ENCODE results near the gene MAGOH.

MAGOH gene

DNA sequence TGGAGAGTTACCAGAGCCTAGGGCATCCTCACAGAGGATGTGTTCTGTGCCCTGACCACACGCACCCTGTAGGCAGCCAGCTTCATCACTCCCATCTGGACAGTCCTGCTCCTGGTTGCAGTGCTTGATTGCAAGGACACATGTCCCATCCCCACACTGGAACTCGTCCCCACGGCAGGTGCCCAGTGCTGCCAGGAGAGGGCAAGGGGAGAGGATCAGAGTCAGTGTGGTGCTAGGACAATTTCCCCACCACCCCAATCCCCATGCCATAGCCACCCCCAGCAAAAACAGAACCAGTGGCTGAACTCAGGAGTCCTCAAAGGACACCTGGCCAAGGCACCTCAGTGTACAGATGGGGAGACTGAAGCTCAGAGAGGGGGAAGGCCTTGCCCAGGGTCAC, 37.2 kb upstream of the MAGOH start:
- TF ChIP-seq YY1 (IDR thresholded peaks at IDR 0.05; ENCODE audit: insufficient read depth, insufficient read length): no peak
- TF ChIP-seq SUZ12 (IDR thresholded peaks at IDR 0.05; ENCODE audit: extremely low read depth, insufficient read depth, insufficient read length): no peak
- no peak for TF ChIP-seq ZNF274 (IDR thresholded peaks at IDR 0.05; ENCODE audit: low read depth, low read length)
- DNase-seq (ENCODE audit: low read depth, low spot score): no peak
- no peak overlapping the region for H3K4me3 ChIP-seq (ENCODE audit: insufficient read length, low read depth)
- H3K36me3 ChIP-seq (ENCODE audit: insufficient read depth, insufficient read length, low read length): peaks cover 96% of the 10 kb centered on the region
- no peak overlapping the region for H3K9ac ChIP-seq (ENCODE audit: insufficient read length, low read depth)
- H3K4me1 ChIP-seq (ENCODE audit: insufficient read depth, insufficient read length): no peaks in the 10 kb centered on the region
- no peaks in the 10 kb centered on the region for H3K27me3 ChIP-seq (ENCODE audit: insufficient read depth, insufficient read length)
- H3K9me3 ChIP-seq (ENCODE audit: insufficient read depth, low read length): peaks cover 18% of the 10 kb centered on the region; the same call in 1 of the 2 replicates

- H3K9me3 ChIP-seq (ENCODE audit: insufficient read depth, low read length): peaks cover 18% of the 10 kb centered on the region; the same call in 1 of the 2 replicates
- H3K4me1 ChIP-seq (ENCODE audit: insufficient read depth, insufficient read length): no peaks in the 10 kb centered on the region
- H3K36me3 ChIP-seq (ENCODE audit: insufficient read depth, insufficient read length, low read length): peaks cover 96% of the 10 kb centered on the region
- no peaks in the 10 kb centered on the region for H3K27me3 ChIP-seq (ENCODE audit: insufficient read depth, insufficient read length)
- H3K9ac ChIP-seq (ENCODE audit: insufficient read length, low read depth): no peak overlapping the region
- TF ChIP-seq ZNF274 (IDR thresholded peaks at IDR 0.05; ENCODE audit: low read depth, low read length) (no peak), SUZ12 (IDR thresholded peaks at IDR 0.05; ENCODE audit: extremely low read depth, insufficient read depth, insufficient read length) (no peak), YY1 (IDR thresholded peaks at IDR 0.05; ENCODE audit: insufficient read depth, insufficient read length) (no peak)
- H3K4me3 ChIP-seq (ENCODE audit: insufficient read length, low read depth): no peak overlapping the region
- DNase-seq (ENCODE audit: low read depth, low spot score): no peak
Observed at GRCh38 chr1:53274541-53275185, 36.3 kb upstream of the MAGOH start.

DNA sequence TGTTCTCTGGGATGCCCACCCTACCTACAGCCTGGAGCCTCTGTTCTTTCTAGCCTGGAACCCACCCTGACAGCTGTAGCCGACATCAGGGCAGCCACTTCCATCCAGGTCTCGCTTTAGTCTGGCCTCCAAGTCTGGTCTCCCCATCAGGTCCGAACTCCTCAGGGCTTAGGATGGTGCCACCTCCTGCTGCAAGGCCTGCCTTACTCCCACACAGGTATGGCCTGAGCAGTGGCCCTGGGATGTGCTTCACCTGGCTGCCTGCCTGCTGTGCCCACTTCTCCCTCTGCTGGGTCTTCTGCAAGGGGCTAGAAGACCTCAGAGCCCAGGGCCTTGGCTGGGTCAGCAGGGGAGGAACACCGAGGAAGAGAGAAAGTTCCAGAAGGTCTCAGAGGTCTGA, 35.7 kb upstream of the MAGOH start:
- Histone ChIP-seq H3K36me3 (ENCODE audit: insufficient read depth, insufficient read length, low read length) (peaks cover 96% of the 10 kb centered on the region), H3K9me3 (ENCODE audit: insufficient read depth, low read length) (peaks cover 18% of the 10 kb centered on the region; the same call in 1 of the 2 replicates)

GRCh38 chr1:53273526-53273925, 35.2 kb upstream of the MAGOH start:
- peaks cover 18% of the 10 kb centered on the region; the same call in 1 of the 2 replicates for H3K9me3 ChIP-seq (ENCODE audit: insufficient read depth, low read length)
- no peaks in the 10 kb centered on the region for H3K27me3 ChIP-seq (ENCODE audit: insufficient read depth, insufficient read length)
- no peak for DNase-seq (ENCODE audit: low read depth, low spot score)
- H3K4me3 ChIP-seq (ENCODE audit: insufficient read length, low read depth): no peak overlapping the region
- peaks cover 98% of the 10 kb centered on the region for H3K36me3 ChIP-seq (ENCODE audit: insufficient read depth, insufficient read length, low read length)
- TF ChIP-seq SUZ12 (IDR thresholded peaks at IDR 0.05; ENCODE audit: extremely low read depth, insufficient read depth, insufficient read length): no peak
- TF ChIP-seq ZNF274 (IDR thresholded peaks at IDR 0.05; ENCODE audit: low read depth, low read length): no peak
- TF ChIP-seq YY1 (IDR thresholded peaks at IDR 0.05; ENCODE audit: insufficient read depth, insufficient read length): no peak
- no peak overlapping the region for H3K9ac ChIP-seq (ENCODE audit: insufficient read length, low read depth)
- H3K4me1 ChIP-seq (ENCODE audit: insufficient read depth, insufficient read length): no peaks in the 10 kb centered on the region

More for the DNA sequence above, 35.7 kb upstream of the MAGOH start:
- Histone ChIP-seq H3K27me3 (ENCODE audit: insufficient read depth, insufficient read length) (no peaks in the 10 kb centered on the region), H3K9ac (ENCODE audit: insufficient read length, low read depth) (no peak overlapping the region), H3K4me3 (ENCODE audit: insufficient read length, low read depth) (no peak overlapping the region), H3K4me1 (ENCODE audit: insufficient read depth, insufficient read length) (no peaks in the 10 kb centered on the region)
- TF ChIP-seq SUZ12 (IDR thresholded peaks at IDR 0.05; ENCODE audit: extremely low read depth, insufficient read depth, insufficient read length) (no peak), YY1 (IDR thresholded peaks at IDR 0.05; ENCODE audit: insufficient read depth, insufficient read length) (no peak), ZNF274 (IDR thresholded peaks at IDR 0.05; ENCODE audit: low read depth, low read length) (no peak)
- no peak for DNase-seq (ENCODE audit: low read depth, low spot score)

DNA sequence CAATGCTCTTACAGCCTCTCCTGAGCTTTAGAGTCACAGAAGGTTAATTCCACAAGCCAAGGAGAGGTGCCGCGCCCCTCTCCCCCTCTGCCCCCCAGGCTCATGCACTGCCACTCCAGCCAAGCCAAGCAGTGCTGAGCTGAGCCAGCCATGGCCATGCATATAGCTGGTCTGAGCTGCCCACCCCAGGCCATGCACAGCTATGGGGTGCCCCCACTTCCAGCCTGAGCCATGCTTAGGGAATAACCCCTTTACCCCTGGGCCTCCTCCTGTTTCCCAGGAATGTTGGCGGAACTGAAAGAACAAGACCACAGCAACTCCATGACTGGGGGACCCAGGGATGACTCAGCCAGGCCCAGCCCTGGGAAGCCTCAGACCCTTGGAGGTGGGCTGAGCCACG, 34.0 kb upstream of the MAGOH start:
- H3K27me3 ChIP-seq (ENCODE audit: insufficient read depth, insufficient read length): no peaks in the 10 kb centered on the region
- no peak overlapping the region for H3K9ac ChIP-seq (ENCODE audit: insufficient read length, low read depth)
- H3K9me3 ChIP-seq (ENCODE audit: insufficient read depth, low read length): peaks cover 18% of the 10 kb centered on the region; the same call in 1 of the 2 replicates
- H3K4me3 ChIP-seq (ENCODE audit: insufficient read length, low read depth): no peak overlapping the region
- H3K36me3 ChIP-seq (ENCODE audit: insufficient read depth, insufficient read length, low read length): peaks cover 98% of the 10 kb centered on the region
- no peak for DNase-seq (ENCODE audit: low read depth, low spot score)
- no peak for TF ChIP-seq ZNF274 (IDR thresholded peaks at IDR 0.05; ENCODE audit: low read depth, low read length)
- H3K4me1 ChIP-seq (ENCODE audit: insufficient read depth, insufficient read length): no peaks in the 10 kb centered on the region

DNA sequence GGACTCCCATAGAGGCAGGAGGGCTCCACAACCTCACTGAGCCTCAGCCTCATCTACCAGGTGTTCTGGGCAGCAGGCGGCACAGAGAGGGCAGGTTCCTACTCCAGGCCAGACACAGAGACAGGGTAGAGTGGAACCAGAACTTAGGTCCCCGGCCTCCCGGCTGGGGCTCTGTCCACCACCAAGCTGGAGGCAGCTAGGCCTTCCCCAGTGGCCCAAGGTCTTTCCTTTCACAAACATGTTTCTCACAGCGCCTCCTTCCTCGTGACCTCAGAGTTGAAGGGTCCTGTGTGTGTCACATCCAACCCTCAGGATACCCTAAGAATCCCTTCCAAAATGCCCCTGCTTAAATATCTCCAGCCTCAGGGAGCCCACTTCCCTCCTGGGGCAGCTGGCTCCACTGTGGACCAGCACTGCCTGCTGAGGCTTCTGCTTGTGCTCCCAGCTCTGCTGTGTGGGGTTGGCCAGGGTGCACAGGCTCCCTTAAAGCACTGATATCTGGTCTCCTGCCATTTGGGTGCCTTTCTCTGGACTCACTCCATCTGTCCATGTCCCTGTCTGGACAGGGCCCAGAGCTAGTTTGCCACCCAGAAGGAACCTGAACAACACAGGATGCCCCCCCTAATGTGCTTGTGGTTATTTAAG, 33.2 kb upstream of the MAGOH start:
- TF ChIP-seq SUZ12 (IDR thresholded peaks at IDR 0.05; ENCODE audit: extremely low read depth, insufficient read depth, insufficient read length) (no peak), ZNF274 (IDR thresholded peaks at IDR 0.05; ENCODE audit: low read depth, low read length) (no peak), YY1 (IDR thresholded peaks at IDR 0.05; ENCODE audit: insufficient read depth, insufficient read length) (no peak)
- H3K36me3 ChIP-seq (ENCODE audit: insufficient read depth, insufficient read length, low read length): peaks cover 97% of the 10 kb centered on the region
- DNase-seq (ENCODE audit: low read depth, low spot score): no peak
- H3K9ac ChIP-seq (ENCODE audit: insufficient read length, low read depth): no peak overlapping the region
- no peak overlapping the region for H3K4me3 ChIP-seq (ENCODE audit: insufficient read length, low read depth)
- peaks cover 18% of the 10 kb centered on the region; the same call in 1 of the 2 replicates for H3K9me3 ChIP-seq (ENCODE audit: insufficient read depth, low read length)
- H3K27me3 ChIP-seq (ENCODE audit: insufficient read depth, insufficient read length): no peaks in the 10 kb centered on the region
- no peaks in the 10 kb centered on the region for H3K4me1 ChIP-seq (ENCODE audit: insufficient read depth, insufficient read length)

DNA sequence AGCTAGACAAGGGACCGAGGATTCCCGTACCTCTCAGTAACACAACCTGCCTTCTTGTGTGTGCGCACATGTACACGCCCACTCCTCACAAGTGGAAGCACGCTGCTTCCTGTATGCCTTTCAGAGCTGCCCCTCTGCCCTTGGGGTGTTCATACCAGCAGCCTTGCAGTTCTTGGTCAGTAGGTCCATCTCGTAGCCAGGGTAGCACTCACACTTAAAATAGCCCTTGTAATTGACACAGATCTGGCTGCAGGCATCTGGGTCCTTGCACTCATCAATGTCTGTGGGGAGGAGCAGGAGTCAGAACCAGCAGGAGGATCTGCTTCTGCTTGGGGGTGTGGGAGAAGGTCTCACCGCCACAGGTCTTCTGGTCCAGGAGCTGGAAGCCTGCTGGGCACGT, 32.6 kb upstream of the MAGOH start:
- no peak for DNase-seq (ENCODE audit: low read depth, low spot score)
- no peaks in the 10 kb centered on the region for H3K27me3 ChIP-seq (ENCODE audit: insufficient read depth, insufficient read length)
- peaks cover 99% of the 10 kb centered on the region for H3K36me3 ChIP-seq (ENCODE audit: insufficient read depth, insufficient read length, low read length)
- no peak overlapping the region for H3K4me3 ChIP-seq (ENCODE audit: insufficient read length, low read depth)
- TF ChIP-seq YY1 (IDR thresholded peaks at IDR 0.05; ENCODE audit: insufficient read depth, insufficient read length) (no peak), SUZ12 (IDR thresholded peaks at IDR 0.05; ENCODE audit: extremely low read depth, insufficient read depth, insufficient read length) (no peak), ZNF274 (IDR thresholded peaks at IDR 0.05; ENCODE audit: low read depth, low read length) (no peak)
- no peaks in the 10 kb centered on the region for H3K4me1 ChIP-seq (ENCODE audit: insufficient read depth, insufficient read length)
- peaks cover 18% of the 10 kb centered on the region; the same call in 1 of the 2 replicates for H3K9me3 ChIP-seq (ENCODE audit: insufficient read depth, low read length)
- no peak overlapping the region for H3K9ac ChIP-seq (ENCODE audit: insufficient read length, low read depth)
